C4-2B (cell line): ENCODE results near the gene FRA10AC1.

Experiments
- H3K27ac ChIP-seq: fragments of 450-650 bp; 2 replicates; pipeline ENCODE4 v1.5.1; 2017
- CTCF ChIP-seq: fragments of 450-650 bp; conservative IDR thresholded peaks from 2 replicates; pipeline ENCODE4 v1.5.1; 2017; ENCODE audit warnings: mild to moderate bottlenecking
- ZFX ChIP-seq: fragments of 450-650 bp; IDR thresholded peaks from 2 replicates; pipeline ENCODE4 v1.6.1; 2017

Gene FRA10AC1

GRCh38 chr10:93666030-93666429 lies 36.4 kb downstream of the FRA10AC1 start:
- no peak overlapping the region for H3K27ac ChIP-seq
- TF ChIP-seq CTCF (no peak), ZFX (no peak)

- no peak overlapping the region for H3K27ac ChIP-seq
- TF ChIP-seq ZFX (no peak), CTCF (no peak)
These were observed 44.6 kb downstream of the FRA10AC1 start for GRCh38 chr10:93657757-93658156.

- no peak overlapping the region for H3K27ac ChIP-seq
- TF ChIP-seq CTCF (no peak), ZFX (no peak)
These were observed 46.2 kb downstream of the FRA10AC1 start for GRCh38 chr10:93656155-93656554.

- no peak for TF ChIP-seq ZFX
- TF ChIP-seq CTCF = no peak
- H3K27ac ChIP-seq = no peak overlapping the region
These were observed 48.2 kb downstream of the FRA10AC1 start for GRCh38 chr10:93654201-93654600.

- TF ChIP-seq CTCF (no peak), ZFX (no peak)
- no peak overlapping the region for H3K27ac ChIP-seq
These were observed 49.5 kb downstream of the FRA10AC1 start for GRCh38 chr10:93652857-93653256.

GRCh38 chr10:93639791-93640190 lies 62.6 kb downstream of the FRA10AC1 start:
- TF ChIP-seq ZFX (no peak), CTCF (no peak)

GRCh38 chr10:93630625-93631557 lies 71.5 kb downstream of the FRA10AC1 start:
- TF ChIP-seq CTCF (no peak), ZFX (no peak)
- H3K27ac ChIP-seq = no peak overlapping the region

More at GRCh38 chr10:93639791-93640190, 62.6 kb downstream of the FRA10AC1 start:
- H3K27ac ChIP-seq = no peak overlapping the region
